ENCODE results near the gene GPR158. TPM values are rescaled to one million over a fixed set of nuclear protein-coding genes. Genes with fewer than 3 reads are reported as not detected.

GPR158 gene
- total RNA-seq, 2 donors from 2014 or later, result 0.07 to 0.16 TPM

DNA sequence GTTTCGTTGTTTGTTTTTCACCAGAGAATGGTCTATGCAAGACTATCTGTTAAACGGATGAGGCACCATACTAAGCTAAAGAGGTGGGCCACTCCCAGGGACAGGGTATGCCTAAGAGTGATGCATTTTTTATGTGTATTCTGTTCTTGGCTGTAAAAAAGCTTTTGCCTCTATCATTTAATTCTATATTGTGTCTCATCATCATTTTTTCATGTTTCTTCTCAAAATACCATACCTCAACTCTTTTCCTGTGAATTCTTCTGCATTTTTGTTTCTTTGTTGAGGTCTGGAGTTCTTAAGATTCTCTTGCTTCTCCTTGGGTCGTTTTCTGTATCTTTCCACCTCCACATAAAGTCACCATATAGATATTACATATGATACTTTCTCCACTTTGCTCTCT lies 357.4 kb downstream of the GPR158 start:
- Histone ChIP-seq H3K36me3 (no peaks in the 10 kb centered on the region), H3K4me3 (no peak overlapping the region), H3K9me3 (no peaks in the 10 kb centered on the region), H3K9ac (ENCODE audit: low read depth in 2 of 2, low read length in 2 of 2) (no peak overlapping the region), H3K27ac (no peak overlapping the region), H3K27me3 (no peaks in the 10 kb centered on the region), H3K4me1 (no peaks in the 10 kb centered on the region)
- intact Hi-C loops (cut with DNase I), result no loop called here
- no peak for DNase-seq
- TF ChIP-seq, protein P1, sequence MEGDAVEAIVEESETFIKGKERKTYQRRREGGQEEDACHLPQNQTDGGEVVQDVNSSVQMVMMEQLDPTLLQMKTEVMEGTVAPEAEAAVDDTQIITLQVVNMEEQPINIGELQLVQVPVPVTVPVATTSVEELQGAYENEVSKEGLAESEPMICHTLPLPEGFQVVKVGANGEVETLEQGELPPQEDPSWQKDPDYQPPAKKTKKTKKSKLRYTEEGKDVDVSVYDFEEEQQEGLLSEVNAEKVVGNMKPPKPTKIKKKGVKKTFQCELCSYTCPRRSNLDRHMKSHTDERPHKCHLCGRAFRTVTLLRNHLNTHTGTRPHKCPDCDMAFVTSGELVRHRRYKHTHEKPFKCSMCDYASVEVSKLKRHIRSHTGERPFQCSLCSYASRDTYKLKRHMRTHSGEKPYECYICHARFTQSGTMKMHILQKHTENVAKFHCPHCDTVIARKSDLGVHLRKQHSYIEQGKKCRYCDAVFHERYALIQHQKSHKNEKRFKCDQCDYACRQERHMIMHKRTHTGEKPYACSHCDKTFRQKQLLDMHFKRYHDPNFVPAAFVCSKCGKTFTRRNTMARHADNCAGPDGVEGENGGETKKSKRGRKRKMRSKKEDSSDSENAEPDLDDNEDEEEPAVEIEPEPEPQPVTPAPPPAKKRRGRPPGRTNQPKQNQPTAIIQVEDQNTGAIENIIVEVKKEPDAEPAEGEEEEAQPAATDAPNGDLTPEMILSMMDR (IDR thresholded peaks at IDR 0.05), result no peak

DNA sequence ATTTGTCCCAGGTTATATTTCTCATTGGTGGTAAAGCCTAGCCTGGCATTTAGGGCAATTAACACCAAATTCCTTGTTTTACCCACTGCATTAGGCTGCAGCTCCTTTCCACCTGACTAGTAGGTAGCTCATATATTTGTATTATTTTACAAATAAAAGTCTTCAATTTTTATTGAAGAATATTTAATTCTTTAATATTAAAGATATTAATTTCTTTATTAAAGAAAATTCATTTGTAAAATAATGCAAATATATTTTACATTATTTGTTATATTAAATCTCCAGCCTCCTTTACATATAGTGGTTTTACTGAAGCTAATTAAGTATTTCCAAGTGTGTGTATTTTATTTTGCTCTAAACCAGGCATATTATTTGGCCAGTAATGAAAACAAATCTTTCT lies 361.2 kb downstream of the GPR158 start:
- H3K36me3 ChIP-seq, result no peaks in the 10 kb centered on the region
- H3K4me3 ChIP-seq, result no peak overlapping the region
- DNase-seq, result no peak
- H3K4me1 ChIP-seq, result no peaks in the 10 kb centered on the region
- TF ChIP-seq, protein P1 (IDR thresholded peaks at IDR 0.05), result no peak
- intact Hi-C loops (cut with DNase I), result no loop called here
- H3K27ac ChIP-seq, result no peak overlapping the region
- no peak overlapping the region for H3K9ac ChIP-seq (ENCODE audit: low read depth in 2 of 2, low read length in 2 of 2)
- H3K27me3 ChIP-seq, result no peaks in the 10 kb centered on the region
- no peaks in the 10 kb centered on the region for H3K9me3 ChIP-seq

DNA sequence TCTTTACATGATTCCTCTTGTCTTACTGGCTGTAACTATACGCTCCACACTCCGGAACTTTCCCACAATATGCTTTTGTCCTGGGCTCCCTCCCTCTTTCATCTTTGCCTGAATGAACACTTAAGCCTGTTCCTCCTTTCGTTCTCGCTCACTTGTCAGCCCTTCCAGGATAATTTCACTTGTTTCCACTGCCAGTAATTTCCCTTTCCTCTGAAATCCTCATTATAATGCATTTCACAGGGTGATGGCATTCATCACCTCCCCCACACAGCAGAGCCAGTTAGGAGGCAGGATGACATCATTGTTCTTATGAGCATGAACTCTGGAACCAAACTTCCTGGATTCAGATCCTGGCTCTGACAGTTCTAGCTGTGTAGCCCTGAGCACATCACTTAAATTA lies 372.6 kb downstream of the GPR158 start:
- no peak for DNase-seq
- Histone ChIP-seq H3K9ac (ENCODE audit: low read depth in 2 of 2, low read length in 2 of 2) (no peak overlapping the region), H3K36me3 (no peaks in the 10 kb centered on the region), H3K4me1 (no peaks in the 10 kb centered on the region), H3K27me3 (no peaks in the 10 kb centered on the region), H3K9me3 (no peaks in the 10 kb centered on the region), H3K4me3 (no peak overlapping the region), H3K27ac (no peak overlapping the region)
- intact Hi-C loops (cut with DNase I), result no loop called here
- TF ChIP-seq, protein P1 (IDR thresholded peaks at IDR 0.05), result no peak

DNA sequence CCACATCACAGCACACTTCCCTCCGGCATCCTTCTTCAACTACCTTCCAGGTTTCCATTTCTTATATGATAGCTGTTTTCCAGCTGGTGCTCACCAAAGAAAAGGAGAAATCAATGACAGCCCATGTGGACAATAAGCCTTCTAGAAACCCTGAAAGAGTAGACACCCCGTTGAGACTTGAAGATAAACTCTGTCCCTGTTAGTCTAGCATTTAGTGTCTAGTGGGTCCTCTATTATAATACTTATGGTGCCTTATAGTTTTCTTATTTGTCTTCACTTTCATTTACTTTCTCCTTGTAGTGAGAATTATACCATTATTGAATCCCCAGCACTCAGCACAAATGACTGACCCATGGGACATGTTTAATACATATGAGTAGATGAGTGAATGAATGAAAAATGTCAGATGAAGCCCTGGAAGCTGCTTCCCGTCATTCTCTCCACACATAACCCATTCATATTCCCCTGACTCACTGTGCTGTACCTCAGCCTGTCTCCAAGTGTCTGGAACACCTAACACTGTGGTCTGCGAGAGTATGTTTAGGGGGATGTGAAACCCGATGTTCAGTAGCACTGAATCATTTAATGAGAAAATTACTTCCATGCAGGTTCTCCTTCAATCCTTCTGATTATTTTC lies 377.6 kb downstream of the GPR158 start:
- no peak overlapping the region for H3K4me3 ChIP-seq
- H3K27ac ChIP-seq, result no peak overlapping the region
- TF ChIP-seq, protein P1 (IDR thresholded peaks at IDR 0.05), result no peak
- no peaks in the 10 kb centered on the region for H3K4me1 ChIP-seq
- no peaks in the 10 kb centered on the region for H3K27me3 ChIP-seq
- H3K36me3 ChIP-seq, result no peaks in the 10 kb centered on the region
- intact Hi-C loops (cut with DNase I), result no loop called here
- DNase-seq, result no peak
- no peak overlapping the region for H3K9ac ChIP-seq (ENCODE audit: low read depth in 2 of 2, low read length in 2 of 2)
- H3K9me3 ChIP-seq, result no peaks in the 10 kb centered on the region

DNA sequence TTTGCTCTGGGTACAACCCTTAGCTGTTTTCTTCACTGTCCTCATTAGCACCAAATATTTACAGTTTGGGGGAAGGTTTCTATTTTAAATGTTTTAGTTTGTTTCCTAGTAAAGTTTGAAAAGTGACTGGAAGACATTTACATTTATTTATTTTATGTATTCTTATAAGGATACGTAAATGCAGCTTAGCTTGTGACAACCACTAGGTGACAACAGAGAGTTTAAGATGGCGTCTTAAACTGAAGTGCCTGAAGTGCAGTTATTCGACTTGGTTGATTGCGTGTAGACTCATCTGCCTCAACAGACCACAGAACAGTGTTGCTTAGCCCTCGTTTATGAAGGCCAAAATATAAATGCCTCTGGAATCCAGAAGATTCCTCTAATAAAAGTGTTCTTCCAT lies 381.1 kb downstream of the GPR158 start:
- intact Hi-C loops (cut with DNase I), result no loop called here
- Histone ChIP-seq H3K4me3 (no peak overlapping the region), H3K9me3 (no peaks in the 10 kb centered on the region), H3K27me3 (no peaks in the 10 kb centered on the region), H3K27ac (no peak overlapping the region), H3K9ac (ENCODE audit: low read depth in 2 of 2, low read length in 2 of 2) (no peak overlapping the region), H3K4me1 (no peaks in the 10 kb centered on the region), H3K36me3 (no peaks in the 10 kb centered on the region)
- TF ChIP-seq, protein P1 (IDR thresholded peaks at IDR 0.05), result no peak
- no peak for DNase-seq

Data from colonic mucosa (tissue), 4 donors.